Gastroesophageal sphincter (tissue), 4 donors: ENCODE results near the gene OSTC. TPM values are rescaled to one million over a fixed set of nuclear protein-coding genes. Genes with fewer than 3 reads are reported as not detected.

Experiments used
- ATAC-seq: fragments of 150-250 bp; one replicate; pipeline ENCODE4 v1.9.1; 2016; ENCODE audit warnings: mild to moderate bottlenecking, moderate library complexity
- H3K27ac ChIP-seq, 4 donors: fragments of 200-600 bp; sonication (generic) in 3 of 4; 1 replicate in 3 of 4; 2 replicates in 1 of 4; pipeline ENCODE4 v1.5.1; 2016 to 2019
- H3K27me3 ChIP-seq: fragments of 200-600 bp; sonication (generic); one replicate; pipeline ENCODE4 v1.5.1; 2019
- H3K36me3 ChIP-seq, 2 donors: fragments of 200-600 bp; sonication (generic); one replicate each; pipeline ENCODE4 v1.5.1; 2019; ENCODE audit warnings: control low read depth in 1 of 2
- H3K4me1 ChIP-seq, 3 donors: fragments of 200-600 bp; sonication (generic); 1 replicate in 2 of 3; 2 replicates in 1 of 3; pipeline ENCODE4 v1.5.1; 2016 to 2019; ENCODE audit warnings: control low read depth in 2 of 3
- H3K4me3 ChIP-seq, 2 donors: fragments of 200-600 bp; sonication (generic); one replicate each; pipeline ENCODE4 v1.5.1; 2019; ENCODE audit warnings: mild to moderate bottlenecking in 1 of 2, moderate library complexity in 1 of 2
- H3K9me3 ChIP-seq, 3 donors: fragments of 200-600 bp; sonication (generic); one replicate each; pipeline ENCODE4 v1.5.1; 2017 to 2019; ENCODE audit warnings: control low read depth in 2 of 3
- EP300 ChIP-seq: sonication (generic); formaldehyde crosslinking; IDR thresholded peaks from one replicate; pipeline ENCODE4 v1.6.1; 2017; ENCODE audit warnings: antibody characterized with exemption, mild to moderate bottlenecking
- POLR2A ChIP-seq, 2 donors: fragments of 450-650 bp; IDR thresholded peaks; one replicate each; pipeline ENCODE4 v1.6.1; 2017; ENCODE audit warnings: antibody characterized with exemption in 2 of 2, mild to moderate bottlenecking in 2 of 2, moderate library complexity in 1 of 2
- POLR2AphosphoS5 ChIP-seq: sonication (generic); formaldehyde crosslinking; IDR thresholded peaks from one replicate; pipeline ENCODE4 v1.6.1; 2017; ENCODE audit warnings: antibody characterized with exemption
- WGBS, 2 donors: methylation state at CpG; one replicate each; pipeline ENCODE4 v1.1.5; 2018; ENCODE audit warnings: low coverage in 1 of 2; 5-methylcytosine and 5-hydroxymethylcytosine counted together
- total RNA-seq, 4 donors: library from RNA; depleted of rRNA; stranded (reverse); fragments of >200 nt; gene quantifications; one replicate each; pipeline ENCODE4 v1.1.0, GENCODE V29; 2016
- TF ChIP-seq, protein P1 (sequence below), 4 experiments: fragments of 200-600 bp in 2 of 4; fragments of 450-650 bp in 2 of 4; sonication (generic) in 1 of 4; IDR thresholded peaks; one replicate each; pipeline ENCODE4 v1.5.1; 2017 to 2019; ENCODE audit warnings: antibody characterized with exemption in 4 of 4, mild to moderate bottlenecking in 2 of 4, moderate library complexity in 2 of 4

The OSTC gene
- total RNA-seq, 4 donors from 2014 or later: 30.9 to 62.1 (median 46.7) TPM

DNA sequence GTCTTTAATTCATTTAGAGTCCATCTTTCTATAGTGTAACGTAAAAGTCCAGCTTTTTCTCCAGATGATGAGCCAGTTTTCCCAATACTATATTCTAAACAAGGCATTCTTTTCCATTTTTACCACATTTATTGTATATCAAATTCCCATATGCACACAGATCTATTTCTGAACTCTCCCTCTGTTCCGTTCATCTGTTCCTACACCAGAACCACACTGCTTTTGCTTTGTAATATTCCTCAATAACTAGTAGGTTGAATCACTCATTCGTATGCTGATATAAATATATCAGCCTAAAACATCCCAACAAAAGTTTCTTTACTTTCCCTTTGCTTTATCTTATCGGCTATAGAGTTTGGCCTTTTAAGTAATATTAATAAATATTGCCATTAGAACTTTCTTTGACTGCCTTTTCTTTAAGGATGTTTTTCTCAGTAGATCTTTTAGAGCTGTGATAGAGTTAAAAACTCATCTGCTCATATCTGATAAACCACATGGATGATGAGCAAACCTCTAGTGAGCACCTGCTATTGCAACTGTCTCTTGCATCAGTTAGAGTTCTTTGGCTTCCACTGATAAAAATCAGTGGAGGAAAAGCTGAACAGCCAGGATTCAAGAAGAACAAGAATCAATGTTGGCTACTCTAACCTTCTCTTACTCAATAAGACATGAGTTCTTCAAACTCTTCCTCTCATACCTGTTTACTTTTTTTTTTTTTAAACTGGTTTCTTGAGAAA, 43.2 kb upstream of the OSTC start:
- Histone ChIP-seq H3K36me3 (no peaks in the 10 kb centered on the region), H3K9me3 (no peaks in the 10 kb centered on the region), H3K27me3 (no peaks in the 10 kb centered on the region), H3K4me3 (no peak overlapping the region), H3K27ac (no peak overlapping the region), H3K4me1 (no peaks in the 10 kb centered on the region)
- TF ChIP-seq, protein P1, sequence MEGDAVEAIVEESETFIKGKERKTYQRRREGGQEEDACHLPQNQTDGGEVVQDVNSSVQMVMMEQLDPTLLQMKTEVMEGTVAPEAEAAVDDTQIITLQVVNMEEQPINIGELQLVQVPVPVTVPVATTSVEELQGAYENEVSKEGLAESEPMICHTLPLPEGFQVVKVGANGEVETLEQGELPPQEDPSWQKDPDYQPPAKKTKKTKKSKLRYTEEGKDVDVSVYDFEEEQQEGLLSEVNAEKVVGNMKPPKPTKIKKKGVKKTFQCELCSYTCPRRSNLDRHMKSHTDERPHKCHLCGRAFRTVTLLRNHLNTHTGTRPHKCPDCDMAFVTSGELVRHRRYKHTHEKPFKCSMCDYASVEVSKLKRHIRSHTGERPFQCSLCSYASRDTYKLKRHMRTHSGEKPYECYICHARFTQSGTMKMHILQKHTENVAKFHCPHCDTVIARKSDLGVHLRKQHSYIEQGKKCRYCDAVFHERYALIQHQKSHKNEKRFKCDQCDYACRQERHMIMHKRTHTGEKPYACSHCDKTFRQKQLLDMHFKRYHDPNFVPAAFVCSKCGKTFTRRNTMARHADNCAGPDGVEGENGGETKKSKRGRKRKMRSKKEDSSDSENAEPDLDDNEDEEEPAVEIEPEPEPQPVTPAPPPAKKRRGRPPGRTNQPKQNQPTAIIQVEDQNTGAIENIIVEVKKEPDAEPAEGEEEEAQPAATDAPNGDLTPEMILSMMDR (IDR thresholded peaks at IDR 0.05): no peak
- TF ChIP-seq EP300: no peak
- no peak for TF ChIP-seq POLR2A (IDR thresholded peaks at IDR 0.05)
- TF ChIP-seq POLR2AphosphoS5: no peak
- no peak for ATAC-seq
- WGBS, 2 donors: 67 to 90% methylated on average over 4 of the region's 4 CpGs

DNA sequence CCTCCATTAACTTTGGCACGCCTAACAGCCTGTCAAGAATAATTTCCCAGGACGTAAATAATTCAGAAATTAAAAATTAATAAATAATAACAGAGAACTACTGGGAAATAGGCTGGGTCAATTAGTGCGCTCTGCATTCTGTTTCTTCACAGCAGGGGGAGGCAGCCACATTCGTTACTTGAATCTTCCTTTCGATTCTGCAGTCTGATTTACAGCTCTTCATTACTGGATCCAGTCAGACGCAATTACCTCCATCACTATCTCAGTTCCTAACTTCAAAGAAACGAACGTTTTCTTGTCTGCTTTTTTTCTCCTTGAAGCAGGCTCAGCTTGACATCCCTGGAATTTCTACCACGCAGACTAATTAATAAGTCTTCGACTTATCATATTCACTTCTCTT, 39.0 kb upstream of the OSTC start:
- no peak overlapping the region for H3K27ac ChIP-seq
- peak overlapping the region; percentile 20 to 22 for H3K4me3 ChIP-seq
- H3K9me3 ChIP-seq: peaks cover 0 to 8% (median 0%) of the 10 kb centered on the region in 3 donors
- H3K36me3 ChIP-seq: peaks cover 0 to 2% of the 10 kb centered on the region in 2 donors
- TF ChIP-seq POLR2AphosphoS5: no peak
- no peak for TF ChIP-seq EP300
- TF ChIP-seq POLR2A (IDR thresholded peaks at IDR 0.05): no peak
- TF ChIP-seq, protein P1 (IDR thresholded peaks at IDR 0.05): no peak
- H3K27me3 ChIP-seq: no peaks in the 10 kb centered on the region
- WGBS, 2 donors: 38 to 50% methylated on average over 10 of the region's 10 CpGs
- no peak for ATAC-seq
- no peaks in the 10 kb centered on the region for H3K4me1 ChIP-seq

DNA sequence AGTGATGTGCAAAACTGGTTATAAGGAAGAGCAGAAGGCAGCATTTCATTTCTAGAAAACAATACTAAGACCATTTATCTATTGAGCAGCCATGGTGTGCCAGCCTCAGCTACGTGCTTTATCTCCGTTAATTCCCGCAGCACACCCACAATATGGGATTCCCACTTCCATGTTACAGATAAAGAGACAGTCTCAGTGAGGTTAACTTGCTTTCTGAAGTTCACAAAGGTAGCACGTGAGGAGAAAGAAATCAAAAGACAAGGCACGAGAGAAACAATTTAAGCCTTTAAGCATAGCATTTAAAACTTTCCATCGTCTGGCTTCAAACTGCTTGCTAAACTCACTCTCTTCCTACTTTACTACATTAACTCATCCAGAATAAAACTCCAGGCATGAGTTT, 38.0 kb upstream of the OSTC start:
- Histone ChIP-seq H3K27ac (no peak overlapping the region), H3K9me3 (peaks cover 0 to 8% (median 0%) of the 10 kb centered on the region in 3 donors), H3K27me3 (no peaks in the 10 kb centered on the region), H3K4me3 (no peak overlapping the region), H3K4me1 (no peaks in the 10 kb centered on the region), H3K36me3 (peaks cover 0 to 9% of the 10 kb centered on the region in 2 donors)
- TF ChIP-seq POLR2AphosphoS5 (no peak), POLR2A (IDR thresholded peaks at IDR 0.05) (no peak), EP300 (no peak)
- TF ChIP-seq, protein P1 (IDR thresholded peaks at IDR 0.05): no peak
- ATAC-seq: no peak
- WGBS, 2 donors: 53 to 80% methylated on average over 6 of the region's 6 CpGs

DNA sequence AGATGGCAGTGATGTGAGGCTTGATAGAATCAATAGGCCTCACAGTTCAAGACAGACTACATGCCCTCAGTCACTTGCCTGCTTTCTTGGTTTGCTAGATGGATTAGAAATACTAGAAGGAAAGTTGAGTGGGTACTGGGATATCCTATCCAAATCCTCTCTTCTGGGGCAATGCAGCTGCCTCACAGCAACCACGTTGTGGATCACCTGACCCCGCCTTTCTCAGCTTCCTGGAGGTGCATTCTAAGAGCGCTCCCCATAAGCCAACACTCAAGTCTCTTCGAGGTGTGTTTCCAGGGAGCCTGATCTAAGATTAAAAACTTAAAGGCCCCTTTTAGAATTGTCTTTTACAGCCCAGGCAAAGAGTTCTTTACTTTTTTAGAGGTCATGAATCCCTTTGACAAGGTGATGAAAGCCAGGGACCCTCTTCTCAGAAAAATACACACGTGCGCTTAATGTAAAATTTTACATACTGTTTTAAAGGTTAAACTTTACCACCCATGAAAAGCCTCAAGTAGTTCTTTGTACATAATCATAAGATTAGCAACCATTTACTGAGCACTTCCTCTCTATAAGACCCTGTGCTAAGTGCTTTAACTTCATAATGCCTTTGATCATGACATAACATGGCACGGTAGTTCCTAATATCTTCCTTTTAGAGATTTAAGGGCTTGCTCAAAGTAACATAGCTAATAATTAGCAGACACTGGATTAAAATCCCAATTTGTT, 30.9 kb upstream of the OSTC start:
- H3K27ac ChIP-seq: peak overlapping the region in 3 of 4 donors; percentile 72 to 88 (median 83)
- no peak for TF ChIP-seq POLR2AphosphoS5
- TF ChIP-seq EP300: no peak
- TF ChIP-seq, protein P1 (IDR thresholded peaks at IDR 0.05): no peak
- TF ChIP-seq POLR2A (IDR thresholded peaks at IDR 0.05): no peak
- H3K4me3 ChIP-seq: peak overlapping the region; percentile 71 to 98
- H3K36me3 ChIP-seq: peaks cover 5 to 38% of the 10 kb centered on the region in 2 donors
- H3K9me3 ChIP-seq: peaks cover 0 to 8% (median 0%) of the 10 kb centered on the region in 3 donors
- peaks cover 5 to 44% (median 6%) of the 10 kb centered on the region in 3 donors for H3K4me1 ChIP-seq
- ATAC-seq: no peak
- H3K27me3 ChIP-seq: no peaks in the 10 kb centered on the region
- WGBS, 2 donors: 71 to 72% methylated on average over 6 to 7 of the region's 7 CpGs
